Stimulated activated CD8-positive, alpha-beta memory T cell treated with anti-CD3 and anti-CD28 coated beads, Interleukin-7, amount 100 ng/mL, for 1 hour (primary cell): ENCODE data around the gene GET4.

ENCODE experiments used
- DNase-seq, 2 donors: peaks; one replicate each; pipeline ENCODE4 v3.0.0-alpha.2; 2020; ENCODE audit warnings: low read depth in 2 of 2

Gene GET4

DNA sequence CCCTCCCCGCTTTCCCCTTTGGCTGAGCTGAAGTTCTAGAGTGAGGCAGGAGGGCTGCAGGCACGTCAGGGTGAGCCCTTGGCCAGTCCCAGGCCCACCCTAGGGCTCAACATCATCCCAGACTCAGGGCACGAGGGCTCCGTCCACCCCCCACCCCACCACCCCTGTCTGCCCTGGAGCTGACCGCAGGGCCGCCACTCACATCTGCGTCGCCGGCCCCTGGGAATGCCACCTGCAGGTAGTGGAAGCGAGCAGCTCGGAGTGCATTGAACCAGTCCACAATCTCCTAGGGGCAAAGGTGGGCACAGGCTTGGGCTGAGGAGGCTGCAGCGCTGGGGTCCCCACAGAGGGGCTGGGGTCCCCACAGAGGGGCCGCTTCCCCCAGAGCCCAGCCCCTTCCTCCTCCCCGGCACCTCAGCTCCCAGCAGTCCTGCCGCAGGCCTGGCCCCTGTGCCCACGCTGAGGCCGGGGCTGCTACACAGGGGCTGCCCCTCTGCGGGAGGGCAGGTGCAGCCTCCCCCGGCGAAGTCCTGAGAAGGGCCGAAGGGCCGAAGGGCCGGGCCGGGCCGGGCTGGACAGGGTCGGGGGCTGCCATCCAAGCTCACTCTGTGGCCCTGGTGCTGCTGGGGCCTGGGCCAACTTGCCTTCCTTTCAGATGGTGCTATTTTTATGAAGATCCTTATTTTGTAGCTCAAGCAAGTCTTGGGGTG is 24.1 kb downstream of the GET4 start:
- no peak for DNase-seq

DNA sequence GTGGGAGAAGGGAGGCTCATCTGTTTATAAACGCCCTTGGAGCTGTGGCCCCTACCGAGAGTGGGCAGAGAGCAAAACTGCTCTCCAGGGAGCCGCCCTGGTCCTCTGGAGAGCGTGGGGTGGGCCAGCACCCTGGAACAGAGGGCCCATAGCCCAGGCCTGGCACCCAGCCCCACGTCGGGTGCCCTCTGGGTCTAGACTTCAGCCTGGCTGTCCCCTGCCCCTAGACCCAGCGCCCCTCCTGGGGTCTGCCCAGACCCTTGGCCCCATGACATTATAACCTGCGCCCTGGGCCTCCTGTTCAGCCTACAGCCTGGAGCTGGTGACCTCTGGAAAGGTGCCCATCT is 24.7 kb downstream of the GET4 start:
- no peak for DNase-seq

DNA sequence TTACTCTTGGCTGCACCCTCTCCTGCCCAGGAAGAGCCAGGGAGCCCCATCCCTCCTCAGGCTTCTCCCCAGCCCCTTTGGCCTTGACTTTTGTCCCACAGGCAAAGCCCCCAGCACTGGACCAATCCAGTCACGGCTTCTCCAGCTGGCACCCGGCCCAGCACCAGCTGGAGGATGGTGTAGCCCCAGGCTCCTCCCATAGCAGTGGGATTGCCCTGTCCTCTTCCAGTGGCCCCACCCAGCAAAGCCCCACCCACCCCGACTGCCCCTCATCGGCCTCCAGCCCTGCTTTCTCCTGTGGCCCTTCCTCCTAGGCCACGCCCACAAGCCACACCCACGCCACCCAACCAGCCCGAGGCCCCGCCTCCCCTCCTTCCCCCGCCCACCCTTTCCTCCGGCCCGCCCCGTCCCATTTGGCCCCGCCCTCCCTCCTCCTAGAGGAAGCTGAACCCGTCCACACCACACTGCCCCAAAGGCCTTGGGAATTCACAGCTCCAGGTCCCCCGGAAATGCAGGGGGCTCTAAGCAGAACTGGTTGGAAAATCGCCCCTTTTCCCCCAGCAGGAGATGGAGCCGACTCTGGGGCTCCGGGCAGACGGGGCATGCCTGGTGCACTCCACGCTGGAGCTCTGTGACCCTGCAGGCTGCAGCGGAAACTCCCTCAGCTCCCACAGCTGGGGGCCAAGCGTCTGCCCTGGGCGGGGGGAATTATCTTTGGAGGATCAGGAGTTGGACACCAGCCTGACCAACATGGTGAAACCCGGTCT is 25.2 kb downstream of the GET4 start:
- no peak for DNase-seq

DNA sequence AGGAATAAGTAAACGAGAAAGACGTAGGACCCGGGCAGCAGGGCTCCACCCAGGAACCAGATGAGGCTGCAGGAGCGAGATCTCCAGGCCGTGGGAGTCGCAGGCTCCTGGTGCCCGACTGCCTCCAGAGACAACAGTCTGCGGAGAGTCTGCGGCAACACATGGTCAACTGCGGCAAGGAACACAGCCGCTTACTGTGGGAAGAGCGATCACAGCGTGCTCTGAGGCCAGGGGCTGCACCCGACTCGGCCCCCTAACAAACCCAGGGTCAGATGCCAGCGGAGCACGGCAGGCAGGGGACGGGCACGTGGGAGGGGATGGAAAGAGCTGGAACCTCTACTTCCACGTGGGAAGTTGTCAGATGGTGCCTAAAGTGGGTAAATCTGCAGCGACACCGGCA is 26.6 kb downstream of the GET4 start:
- no peak for DNase-seq

DNA sequence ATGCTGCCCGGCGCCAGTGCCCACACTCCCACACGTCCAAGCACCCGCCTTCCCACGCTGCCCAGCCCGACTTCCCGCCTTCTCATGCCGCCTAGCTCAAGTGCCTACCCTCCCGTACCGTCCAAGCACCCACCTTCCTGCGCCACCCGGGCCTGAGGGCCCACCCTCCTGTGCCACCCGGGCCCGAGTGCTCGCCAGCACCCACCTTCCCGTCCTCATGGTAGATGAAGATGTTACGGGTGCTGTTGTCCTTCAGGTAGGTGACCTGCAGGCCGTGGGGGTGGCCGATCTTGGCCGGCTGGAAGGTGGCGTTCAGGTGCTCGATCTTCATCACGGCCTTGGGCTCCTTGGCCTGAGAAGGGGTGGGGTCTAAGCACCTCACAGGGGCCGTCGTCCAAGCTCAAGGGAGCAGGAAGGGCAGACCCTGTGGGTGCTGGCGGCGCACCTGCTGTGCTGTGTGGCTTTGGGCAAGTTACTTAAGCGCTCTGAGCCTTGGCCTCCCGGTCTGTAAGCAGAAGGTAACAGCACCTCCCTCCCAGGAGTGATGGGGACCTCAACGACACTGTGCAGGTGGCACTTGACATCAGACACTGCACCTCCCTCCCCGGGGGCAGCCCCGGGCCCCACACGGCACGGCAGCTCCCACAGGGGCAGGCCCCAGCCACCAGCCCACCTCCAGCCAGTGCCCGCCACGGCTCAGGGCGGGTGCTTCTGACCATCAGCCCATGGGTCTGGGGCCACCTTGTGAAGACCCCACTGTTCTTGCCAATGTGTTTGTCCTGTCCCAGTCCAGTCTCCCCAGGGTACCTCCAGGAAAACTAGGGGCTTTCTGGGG is 27.8 kb downstream of the GET4 start:
- no peak for DNase-seq

DNA sequence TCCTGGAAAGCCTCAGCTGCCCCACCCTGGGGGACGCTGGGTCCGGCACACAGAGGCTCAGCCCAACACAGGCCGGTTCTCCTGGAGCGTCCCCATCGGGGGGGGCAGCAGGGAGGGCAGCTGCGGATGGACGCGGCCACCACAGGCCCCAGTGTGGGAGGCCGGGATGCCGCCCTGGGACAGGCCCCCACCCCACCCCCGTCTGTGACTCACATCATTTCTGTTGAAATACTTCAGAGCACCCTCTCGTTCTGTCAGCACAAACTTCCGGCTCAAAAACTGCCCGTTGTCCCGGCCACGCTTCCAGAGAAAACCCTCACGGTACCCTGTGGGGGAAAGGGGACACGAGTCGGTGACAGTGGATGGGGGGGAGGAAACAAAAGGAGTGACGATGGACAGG is 28.5 kb downstream of the GET4 start:
- DNase-seq, result no peak

DNA sequence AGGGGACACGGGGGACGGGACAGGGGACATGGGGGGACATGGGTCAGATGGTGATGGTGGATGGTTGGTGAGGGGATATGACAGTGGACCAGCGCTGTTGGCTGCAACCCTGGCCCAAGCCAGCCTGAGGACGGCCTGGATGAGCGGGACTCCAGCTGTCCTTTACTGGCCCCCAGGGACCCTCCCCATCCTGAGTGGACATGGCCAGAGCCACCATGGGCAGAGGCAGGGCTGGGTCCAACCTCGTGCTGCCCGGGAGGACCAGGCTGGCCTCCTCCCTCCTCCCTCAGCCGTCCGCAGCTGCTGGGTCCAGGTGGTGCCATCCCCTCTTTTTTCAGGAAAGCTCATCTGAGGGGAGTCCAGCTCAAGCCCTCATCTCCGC is 30.4 kb downstream of the GET4 start:
- DNase-seq, result no peak

DNA sequence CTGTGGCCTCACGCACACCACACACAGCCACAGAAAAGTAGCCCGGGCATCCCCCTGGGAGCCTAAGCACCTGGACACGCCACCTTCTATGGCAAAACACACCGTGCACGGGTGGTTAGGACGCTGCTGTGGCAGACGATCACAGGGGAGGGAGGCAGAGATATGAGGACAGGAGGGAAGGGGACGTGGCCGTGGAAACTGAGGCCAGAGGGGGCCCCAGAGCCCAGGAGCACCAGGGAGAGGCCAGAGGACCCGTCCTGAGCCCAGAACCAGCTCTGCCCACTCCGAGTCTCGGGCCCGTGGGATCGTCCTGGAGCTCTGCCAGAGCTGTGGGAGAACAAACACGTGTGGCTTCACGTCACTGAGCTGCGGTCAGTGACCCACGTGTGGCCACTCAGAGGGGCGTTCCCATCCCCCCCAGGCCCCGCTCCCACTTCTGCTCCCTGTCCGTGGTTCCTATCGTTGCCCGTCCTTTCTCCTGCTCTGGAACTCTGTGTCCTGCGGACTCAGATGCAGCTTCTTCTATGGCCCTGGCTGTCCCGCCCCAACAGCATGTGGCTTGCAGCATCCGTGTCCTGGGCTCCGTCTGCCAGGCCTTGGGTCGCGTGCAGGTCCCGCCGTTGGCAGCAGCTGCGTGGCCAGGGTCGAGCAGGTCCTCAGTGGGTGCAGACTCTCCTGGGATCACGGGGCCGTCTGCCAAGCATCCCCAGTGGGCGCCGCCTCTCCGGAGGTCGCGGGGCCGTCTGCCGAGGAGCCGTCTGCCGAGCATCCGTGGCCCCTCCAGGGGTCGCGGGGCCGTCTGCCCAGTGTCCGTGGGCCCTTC is 31.0 kb downstream of the GET4 start:
- no peak for DNase-seq

DNA sequence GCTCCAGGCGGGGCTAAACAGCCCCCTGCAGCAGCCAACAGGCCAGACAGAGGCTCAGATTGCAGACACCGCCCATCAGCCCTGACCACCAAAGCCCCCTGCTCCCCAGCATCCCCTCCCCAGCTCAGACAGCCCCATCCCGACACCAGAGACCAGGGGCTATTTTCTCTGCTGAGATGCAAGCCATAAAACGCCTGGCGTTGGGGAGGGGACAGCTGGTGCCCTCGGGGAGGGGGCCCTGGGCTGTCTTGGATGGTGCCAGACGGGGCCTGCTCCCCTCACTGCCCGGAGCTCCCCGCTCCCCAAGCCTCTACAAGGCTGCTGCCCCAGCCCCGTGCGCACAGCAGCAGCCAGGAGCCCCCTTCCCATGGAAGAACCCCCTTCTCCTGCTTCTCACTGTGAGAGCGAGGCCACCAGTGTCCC is 31.8 kb downstream of the GET4 start:
- DNase-seq, result no peak

DNA sequence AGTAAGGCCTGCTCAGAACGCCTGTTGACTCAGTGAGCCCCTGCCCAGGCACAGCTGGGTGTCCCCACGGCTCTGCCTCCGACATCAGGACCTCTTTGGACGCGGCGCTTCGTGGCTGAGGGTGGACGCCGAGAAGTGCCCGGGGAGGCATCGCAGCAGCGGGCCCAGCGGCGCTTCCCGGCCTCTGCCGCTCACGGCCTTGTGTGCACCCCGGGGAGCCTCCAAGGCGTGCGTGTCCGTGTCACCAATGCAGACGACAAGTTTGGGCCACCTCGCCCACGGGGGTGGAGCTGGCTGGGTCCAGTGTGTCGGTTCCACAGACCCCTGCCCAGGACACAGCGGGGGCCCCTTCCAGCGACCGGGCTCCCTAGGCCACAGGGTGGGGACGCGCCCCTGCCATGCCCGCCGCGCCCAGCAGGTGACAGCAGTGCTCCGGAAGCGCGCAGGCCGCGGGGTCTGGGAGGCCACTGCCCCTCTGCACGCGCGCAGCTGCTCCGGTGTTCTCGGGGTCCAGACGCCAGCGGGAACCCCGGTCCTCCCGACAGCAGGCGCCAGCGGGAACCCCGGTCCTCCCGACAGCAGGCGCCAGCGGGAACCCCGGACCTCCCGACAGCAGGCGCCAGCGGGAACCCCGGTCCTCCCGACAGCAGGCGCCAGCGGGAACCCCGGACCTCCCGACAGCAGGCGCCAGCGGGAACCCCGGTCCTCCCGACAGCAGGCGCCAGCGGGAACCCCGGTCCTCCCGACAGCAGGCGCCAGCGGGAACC is 32.4 kb downstream of the GET4 start:
- peak; percentile 31 to 42 for DNase-seq

DNA sequence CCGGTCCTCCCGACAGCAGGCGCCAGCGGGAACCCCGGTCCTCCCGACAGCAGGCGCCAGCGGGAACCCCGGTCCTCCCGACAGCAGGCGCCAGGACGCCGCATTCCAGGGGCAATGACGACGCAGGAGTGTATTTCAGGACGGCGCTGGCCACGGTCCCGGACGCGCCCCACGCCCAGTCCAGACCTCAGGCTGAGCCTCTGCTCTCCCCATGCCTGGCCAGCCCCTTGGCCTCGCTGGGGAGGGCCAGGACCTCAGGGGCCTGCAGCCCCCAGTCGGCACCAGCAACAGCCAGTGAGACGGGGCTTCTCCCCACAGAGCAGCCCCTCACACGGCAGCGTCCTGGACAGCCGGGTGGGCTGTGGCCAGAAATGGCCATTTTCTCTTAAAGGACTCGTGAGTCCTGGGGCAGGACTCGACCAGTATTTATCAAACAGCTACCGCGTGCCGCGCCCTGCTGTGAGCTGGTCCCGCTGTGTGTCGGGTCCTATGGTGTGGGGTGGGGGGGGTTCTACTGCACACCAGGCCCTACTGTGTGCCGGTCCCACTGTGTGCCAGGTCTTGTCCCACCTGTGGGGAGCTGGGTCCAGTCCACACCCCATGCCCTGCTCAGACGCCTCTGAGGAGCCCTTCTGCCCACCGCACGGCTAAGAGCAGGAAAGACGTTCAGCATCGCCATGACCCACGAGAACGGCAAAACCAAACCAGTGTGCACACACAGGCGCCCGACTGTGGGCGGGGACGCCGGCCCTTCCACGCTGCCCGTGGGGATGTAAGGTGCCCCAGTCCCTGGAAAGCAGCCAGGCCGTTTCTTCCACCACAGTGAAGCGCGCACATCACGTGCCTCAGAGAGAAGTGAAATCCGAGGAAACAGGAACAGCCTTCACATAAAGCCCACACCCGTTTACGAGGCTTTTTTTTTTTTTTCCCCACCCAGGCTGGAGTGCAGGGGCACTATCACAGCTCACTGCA is 33.3 kb downstream of the GET4 start:
- DNase-seq, result no peak

DNA sequence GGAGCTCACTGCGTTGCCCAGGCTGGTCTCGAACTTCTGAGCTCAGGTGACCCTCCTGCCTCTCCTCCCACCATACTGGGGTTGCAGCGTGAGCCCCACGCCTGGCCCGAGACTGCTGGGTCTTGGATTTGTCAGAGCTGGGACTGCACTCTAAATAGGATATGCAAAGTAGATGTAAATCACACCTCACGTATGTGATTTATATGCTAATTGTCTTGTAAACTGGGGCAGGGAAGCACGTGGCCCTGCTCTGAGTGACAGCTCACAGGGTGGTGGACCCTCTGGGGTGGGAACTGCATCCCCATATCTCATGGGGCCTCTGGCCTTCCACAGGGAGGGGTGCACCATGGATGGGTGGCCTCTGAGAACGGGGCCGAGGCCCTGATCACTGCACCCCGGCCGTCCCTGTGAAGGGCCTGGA is 34.1 kb downstream of the GET4 start:
- DNase-seq, result no peak

DNA sequence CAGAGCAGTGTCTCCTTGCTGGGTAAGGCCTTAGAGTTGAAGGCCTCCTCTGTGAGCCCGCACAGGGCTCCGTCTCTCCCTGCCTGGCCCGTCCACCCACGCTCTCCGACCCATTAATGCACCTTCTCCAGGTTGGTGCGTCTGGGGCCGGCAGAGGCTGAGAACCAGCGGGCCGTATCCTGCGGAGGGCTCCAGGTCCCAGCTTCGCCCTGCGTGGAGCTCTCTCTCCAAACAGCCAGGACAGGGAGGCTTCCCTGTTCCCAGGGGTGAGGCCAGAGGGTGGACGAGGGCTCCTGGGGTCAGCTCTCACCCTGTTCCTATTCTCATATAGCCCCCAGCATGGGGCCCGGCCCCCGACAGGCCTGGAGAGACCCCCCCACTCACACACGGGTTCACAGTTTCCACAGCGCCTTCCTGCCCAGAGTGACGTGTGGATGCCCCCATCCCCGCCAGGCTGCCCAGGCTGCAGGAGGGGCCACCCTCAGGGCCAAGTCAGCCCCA is 34.6 kb downstream of the GET4 start:
- no peak for DNase-seq

DNA sequence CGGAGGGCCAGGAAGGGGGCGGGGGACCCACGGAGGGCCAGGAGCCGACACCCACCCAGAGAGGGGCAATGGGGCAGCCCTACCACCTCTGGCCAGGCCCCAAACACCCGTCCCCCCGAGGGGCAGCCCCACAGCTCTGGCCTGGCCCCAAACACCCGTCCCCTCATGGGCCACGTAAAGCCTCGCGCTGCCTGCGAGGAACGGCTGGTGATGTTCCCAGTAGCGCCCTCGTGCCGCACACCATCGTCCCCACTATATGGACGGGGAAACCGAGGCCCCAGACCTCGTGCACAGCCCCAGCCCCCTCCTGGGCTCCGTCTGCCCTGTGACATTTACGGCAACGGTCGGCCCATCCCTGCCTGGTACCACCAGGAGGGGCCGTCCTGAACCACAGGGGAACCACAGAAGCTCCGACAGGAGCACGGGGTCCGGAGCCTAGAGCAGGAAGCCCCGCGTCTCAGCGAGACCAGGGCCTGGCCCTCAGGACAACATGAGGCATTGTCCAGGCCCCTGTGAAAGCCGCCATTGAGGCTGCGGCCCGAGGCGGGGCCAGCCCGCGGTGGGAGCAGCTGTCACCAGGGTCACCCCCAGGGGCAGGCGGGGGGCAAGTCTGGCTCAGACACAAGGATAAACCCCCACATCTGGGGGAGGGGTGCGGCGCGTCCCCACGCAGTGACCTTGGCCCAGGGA is 35.6 kb downstream of the GET4 start:
- DNase-seq, result no peak

DNA sequence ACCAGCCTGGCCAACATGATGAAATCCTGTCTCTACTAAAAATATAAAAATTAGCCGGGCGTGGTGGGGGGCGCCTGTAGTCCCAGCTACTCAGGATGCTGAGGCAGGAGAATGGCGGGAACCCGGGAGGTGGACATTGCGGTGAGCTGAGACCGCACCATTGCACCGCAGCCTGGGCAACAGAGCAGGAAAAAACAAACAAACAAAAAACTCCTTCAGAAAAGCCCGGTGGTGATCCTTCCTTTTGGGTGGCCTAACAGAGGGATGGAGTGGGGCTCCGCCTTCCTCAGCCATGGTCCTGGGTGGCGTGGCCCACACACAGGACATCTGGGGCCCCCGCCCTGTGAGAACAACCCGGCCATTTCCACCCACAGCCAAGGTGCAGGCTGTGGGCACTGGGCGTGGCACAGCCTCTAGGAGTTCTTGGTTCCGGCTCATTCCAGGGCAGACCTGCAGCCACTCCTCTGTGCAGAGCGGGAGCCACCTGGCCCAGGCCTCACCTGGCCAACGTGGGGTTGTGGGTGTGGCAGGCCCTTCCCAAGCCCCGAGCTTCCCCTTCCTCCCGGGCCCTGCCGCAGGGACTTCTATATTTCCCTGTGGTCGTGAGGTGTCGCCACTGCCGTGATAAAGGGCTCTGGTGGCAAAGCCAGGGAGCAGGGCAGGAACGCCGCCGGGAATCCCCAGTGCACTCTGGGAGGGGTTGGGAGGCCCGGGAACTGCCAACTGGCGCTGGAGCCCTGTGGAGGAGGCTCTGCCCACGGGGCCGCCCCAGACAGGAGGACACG is 37.6 kb downstream of the GET4 start:
- no peak for DNase-seq

DNA sequence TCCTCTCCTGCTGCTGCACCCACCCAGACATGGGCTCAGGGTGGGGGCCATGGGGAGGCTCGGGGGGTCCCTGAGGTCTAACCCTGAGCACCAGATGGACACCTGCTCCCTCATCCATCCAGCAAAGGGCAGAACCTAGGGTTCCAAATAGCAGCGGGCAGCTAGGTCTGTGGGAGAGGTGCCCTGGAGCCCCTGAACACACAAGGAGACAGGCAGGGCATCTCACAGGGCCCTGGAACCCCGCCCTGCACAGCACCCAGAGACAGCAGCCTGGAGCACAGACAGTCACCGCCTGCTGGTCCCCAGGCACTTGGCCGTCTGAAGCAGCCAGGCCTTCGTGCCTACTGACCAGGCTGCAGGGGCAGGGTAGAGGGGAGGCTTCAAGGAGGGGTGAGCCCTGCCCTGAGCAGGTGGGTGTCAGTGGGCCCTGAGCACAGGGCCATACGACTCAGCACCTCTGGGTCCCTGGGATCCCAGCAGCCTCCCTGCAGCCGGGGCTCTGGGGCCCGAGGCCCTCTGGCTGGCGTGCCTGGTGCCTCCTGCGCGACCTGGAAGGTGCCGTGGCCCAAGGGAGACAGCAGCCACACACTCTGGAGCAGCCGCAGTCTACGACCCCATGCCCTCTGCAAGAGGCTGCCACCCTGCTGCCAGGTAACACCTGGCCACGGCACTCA is 38.3 kb downstream of the GET4 start:
- no peak for DNase-seq
